Osteocyte (in vitro differentiated cells): ENCODE results near the gene IFIT2. TPM values are rescaled to one million over a fixed set of nuclear protein-coding genes. Genes with fewer than 3 reads are reported as not detected.

Source experiments
- DNase-seq: peaks from one replicate; pipeline ENCODE4 v3.0.0; 2021; ENCODE audit warnings: mixed read lengths; ENCODE audit not compliant: unreplicated experiment; ENCODE audit errors: extremely low spot score
- H3K27ac Mint-ChIP-seq: one replicate; pipeline ENCODE4 v1.8.0; 2021; ENCODE audit warnings: mild to moderate bottlenecking, mixed read lengths; ENCODE audit not compliant: unreplicated experiment
- H3K27me3 Mint-ChIP-seq: one replicate; pipeline ENCODE4 v1.8.0; 2021; ENCODE audit warnings: mixed read lengths; ENCODE audit not compliant: unreplicated experiment
- H3K36me3 Mint-ChIP-seq: one replicate; pipeline ENCODE4 v1.8.0; 2021; ENCODE audit warnings: mixed read lengths; ENCODE audit not compliant: unreplicated experiment
- H3K4me1 Mint-ChIP-seq: one replicate; pipeline ENCODE4 v1.8.0; 2021; ENCODE audit warnings: mixed read lengths; ENCODE audit not compliant: unreplicated experiment
- H3K4me3 Mint-ChIP-seq: one replicate; pipeline ENCODE4 v1.8.0; 2021; ENCODE audit warnings: mild to moderate bottlenecking, moderate library complexity, mixed read lengths; ENCODE audit not compliant: unreplicated experiment
- H3K9me3 Mint-ChIP-seq: one replicate; pipeline ENCODE4 v1.8.0; 2021; ENCODE audit warnings: mixed read lengths; ENCODE audit not compliant: unreplicated experiment
- CTCF ChIP-seq: fragments of 200-600 bp; sonication (generic); IDR thresholded peaks from 2 replicates; pipeline ENCODE4 v1.5.0; 2021; ENCODE audit warnings: antibody characterized with exemption, mild to moderate bottlenecking, moderate library complexity
- total RNA-seq: library from RNA; stranded (reverse); gene quantifications from 2 replicates; pipeline ENCODE4 v1.2.1, GENCODE V29; 2021

IFIT2 gene
- total RNA-seq, 1 donor from 2014 or later: 8.8 TPM

GRCh38 chr10:89339875-89340274 is 38.0 kb downstream of the IFIT2 start:
- Mint-ChIP-seq H3K4me1 (peaks cover 15% of the 10 kb centered on the region), H3K4me3 (no peak overlapping the region), H3K9me3 (no peaks in the 10 kb centered on the region), H3K36me3 (peaks cover 30% of the 10 kb centered on the region), H3K27ac (no peak overlapping the region), H3K27me3 (no peaks in the 10 kb centered on the region)
- no peak for DNase-seq
- no peak for TF ChIP-seq CTCF

GRCh38 chr10:89341649-89342048 is 39.8 kb downstream of the IFIT2 start:
- H3K36me3 Mint-ChIP-seq: peaks cover 29% of the 10 kb centered on the region

GRCh38 chr10:89342206-89342958 is 40.5 kb downstream of the IFIT2 start:
- H3K36me3 Mint-ChIP-seq: peaks cover 25% of the 10 kb centered on the region

More at GRCh38 chr10:89341649-89342048, 39.8 kb downstream of the IFIT2 start:
- Mint-ChIP-seq H3K9me3 (no peaks in the 10 kb centered on the region), H3K4me1 (peaks cover 20% of the 10 kb centered on the region), H3K27me3 (no peaks in the 10 kb centered on the region), H3K27ac (no peak overlapping the region), H3K4me3 (no peak overlapping the region)
- no peak for DNase-seq
- TF ChIP-seq CTCF: no peak

GRCh38 chr10:89343089-89343767 is 41.4 kb downstream of the IFIT2 start:
- Mint-ChIP-seq H3K4me3 (no peak overlapping the region), H3K4me1 (peaks cover 22% of the 10 kb centered on the region), H3K9me3 (no peaks in the 10 kb centered on the region), H3K36me3 (peaks cover 22% of the 10 kb centered on the region), H3K27me3 (no peaks in the 10 kb centered on the region), H3K27ac (peak overlapping the region; percentile 45)
- no peak for TF ChIP-seq CTCF
- no peak for DNase-seq

More at GRCh38 chr10:89342206-89342958, 40.5 kb downstream of the IFIT2 start:
- Mint-ChIP-seq H3K4me1 (peaks cover 17% of the 10 kb centered on the region), H3K9me3 (no peaks in the 10 kb centered on the region), H3K27ac (peak overlapping the region; percentile 45), H3K27me3 (no peaks in the 10 kb centered on the region), H3K4me3 (no peak overlapping the region)
- DNase-seq: no peak
- TF ChIP-seq CTCF: no peak

GRCh38 chr10:89344156-89344555 is 42.3 kb downstream of the IFIT2 start:
- no peaks in the 10 kb centered on the region for H3K27me3 Mint-ChIP-seq
- peaks cover 13% of the 10 kb centered on the region for H3K36me3 Mint-ChIP-seq
- H3K4me3 Mint-ChIP-seq: no peak overlapping the region
- TF ChIP-seq CTCF: no peak
- no peak for DNase-seq
- no peaks in the 10 kb centered on the region for H3K9me3 Mint-ChIP-seq
- H3K27ac Mint-ChIP-seq: no peak overlapping the region
- peaks cover 26% of the 10 kb centered on the region for H3K4me1 Mint-ChIP-seq
